HG03175 (cell line): ENCODE data around the gene ADGRD2.
A peak's percentile ranks its signal among the peaks of the same experiment; 100 is the strongest.
"Not testable (repeated sequence)": the region's sequence is repeated elsewhere in the genome, so short reads cannot be mapped to it uniquely, and the experiment has no call there.

ENCODE experiments used
- ATAC-seq: cut with Tn5 transposase; IDR thresholded peaks from one replicate; pipeline ENCODE4 v1.9.1; 2021; ENCODE audit warnings: mild to moderate bottlenecking, moderate library complexity; ENCODE audit not compliant: unreplicated experiment

ADGRD2 gene

DNA sequence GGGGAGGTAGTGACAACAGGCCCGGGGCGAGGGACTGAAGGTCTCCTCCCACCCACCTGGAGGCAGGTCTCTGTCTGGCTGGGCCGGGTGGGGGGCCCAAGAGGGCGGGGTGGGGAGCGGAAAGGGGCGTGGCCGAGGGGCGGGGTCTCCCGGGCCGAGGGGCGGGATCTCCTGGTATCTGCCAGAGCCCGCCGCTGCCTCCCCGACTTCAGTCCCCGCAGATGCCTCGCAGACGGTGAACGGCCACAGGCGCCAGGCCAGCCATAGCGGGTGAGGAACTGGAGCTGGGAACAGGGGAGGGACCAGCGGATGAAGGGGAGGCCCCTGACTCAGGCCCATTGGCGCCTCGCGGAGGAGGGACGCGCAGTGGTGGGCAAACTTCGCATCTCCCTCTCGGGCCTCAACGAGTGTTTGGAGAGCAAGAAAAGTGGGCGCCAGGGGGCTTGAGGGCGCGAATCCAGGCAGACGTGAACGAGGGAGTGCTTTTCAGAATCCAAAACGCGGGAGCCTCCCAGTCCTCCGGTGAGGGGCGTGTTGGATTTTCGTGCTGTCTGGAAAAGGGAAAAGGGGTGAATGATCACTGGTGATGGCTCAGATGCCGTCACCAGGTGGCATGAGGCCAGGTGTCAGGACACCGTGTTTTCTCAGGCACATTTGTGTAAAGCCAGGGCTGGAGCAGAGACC lies at the start of gene ADGRD2:
Gene ADGRD2, plus strand, starts transcription at position 211 of the 684 bp plus-strand sequence. CDS start 1,216 bp downstream, outside the sequence.
- ATAC-seq = no peak

DNA sequence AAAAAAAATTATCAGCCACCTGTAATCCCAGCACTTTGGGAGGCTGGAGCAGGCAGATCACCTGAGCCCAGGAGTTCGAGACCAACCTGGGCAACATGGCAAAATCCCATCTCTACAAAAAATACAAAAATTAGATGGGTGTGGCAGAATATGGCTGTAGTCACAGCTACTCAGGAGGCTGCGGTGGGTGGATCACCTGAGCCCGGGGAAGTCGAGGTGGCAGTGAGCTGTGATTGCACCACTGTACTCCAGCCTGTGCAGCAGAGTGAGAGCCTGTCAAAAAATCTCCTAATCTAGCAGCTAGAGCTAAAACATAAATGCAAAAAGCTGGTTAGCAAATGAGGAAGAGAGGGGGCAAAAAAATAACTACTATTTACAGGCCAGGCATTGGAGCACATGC lies 47.0 kb upstream of the ADGRD2 start:
- ATAC-seq = no peak

DNA sequence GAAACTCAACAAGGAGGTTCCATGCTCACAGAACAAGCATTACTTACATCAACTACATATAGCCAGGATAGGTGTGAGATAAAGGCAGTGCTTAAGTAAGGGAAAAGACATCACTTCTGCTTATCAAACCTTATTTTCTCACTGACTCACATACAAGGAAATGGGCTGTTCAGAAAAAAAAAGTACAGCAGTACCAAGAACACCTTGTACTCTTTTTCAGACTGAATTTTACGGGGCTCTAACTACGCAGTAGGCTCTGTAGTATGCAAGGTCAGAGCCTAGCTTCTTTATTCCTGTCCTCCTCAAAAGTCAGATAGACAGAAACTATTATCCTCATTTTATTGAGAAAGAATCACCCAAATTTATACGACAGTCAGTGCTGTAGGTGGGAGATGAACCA lies 40.8 kb upstream of the ADGRD2 start:
- no peak for ATAC-seq

- no peak for ATAC-seq
Observed at GRCh38 chr9:124410321-124410913, 39.8 kb upstream of the ADGRD2 start.

DNA sequence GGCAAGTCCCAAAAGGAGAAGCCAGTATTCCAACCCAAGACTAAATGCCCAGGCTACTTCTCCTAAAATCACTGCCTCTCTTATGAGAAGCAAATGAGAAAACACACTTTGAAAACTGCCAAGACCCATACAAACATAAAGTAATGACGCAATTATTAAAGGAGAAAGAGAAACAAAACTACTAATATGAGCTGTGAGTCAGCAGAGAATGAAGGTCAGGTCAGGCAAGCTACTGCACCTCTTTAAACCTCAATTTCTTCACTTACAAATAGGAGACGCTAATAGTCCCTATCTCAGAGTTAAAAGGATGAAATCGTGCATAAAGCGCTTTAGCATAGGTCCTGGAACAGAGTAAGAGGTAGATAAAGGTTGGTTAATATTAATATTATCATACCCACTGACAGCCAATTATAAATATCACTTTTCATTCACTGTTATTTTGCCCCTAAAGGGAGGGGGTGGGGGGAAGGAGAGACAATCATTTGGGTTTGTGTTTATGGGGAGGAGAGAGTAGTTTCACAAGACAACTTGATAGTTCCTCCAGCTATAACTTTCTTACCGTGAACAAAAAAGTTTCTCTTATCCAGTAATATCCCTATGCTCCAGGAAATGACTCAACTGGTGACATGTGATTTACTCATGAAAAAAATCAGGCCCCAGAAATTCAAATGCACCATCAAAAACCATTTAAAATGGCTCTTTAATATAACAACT lies 38.6 kb upstream of the ADGRD2 start:
- no peak for ATAC-seq

- ATAC-seq = no peak
Observed at GRCh38 chr9:124412228-124412575, 38.0 kb upstream of the ADGRD2 start.

DNA sequence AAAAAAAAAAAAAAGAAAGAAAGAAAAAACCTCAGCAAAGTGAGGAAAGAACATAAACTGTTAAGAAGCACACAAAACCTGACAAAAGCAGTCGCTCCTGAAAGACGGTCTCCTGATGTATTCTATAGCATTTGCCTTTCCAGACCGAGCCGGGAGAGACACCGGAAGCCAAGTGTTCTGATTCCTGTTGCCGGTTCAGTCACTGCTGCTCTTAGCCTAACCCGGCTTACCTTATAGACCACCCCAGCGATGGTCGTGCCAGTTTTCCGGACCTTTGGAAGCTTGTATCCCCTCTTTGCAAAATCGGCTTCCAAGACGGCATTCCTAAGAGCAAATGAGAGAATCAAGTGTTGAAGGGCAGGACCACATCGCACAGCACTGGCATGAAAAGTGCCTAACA lies 35.6 kb upstream of the ADGRD2 start:
- no peak for ATAC-seq

DNA sequence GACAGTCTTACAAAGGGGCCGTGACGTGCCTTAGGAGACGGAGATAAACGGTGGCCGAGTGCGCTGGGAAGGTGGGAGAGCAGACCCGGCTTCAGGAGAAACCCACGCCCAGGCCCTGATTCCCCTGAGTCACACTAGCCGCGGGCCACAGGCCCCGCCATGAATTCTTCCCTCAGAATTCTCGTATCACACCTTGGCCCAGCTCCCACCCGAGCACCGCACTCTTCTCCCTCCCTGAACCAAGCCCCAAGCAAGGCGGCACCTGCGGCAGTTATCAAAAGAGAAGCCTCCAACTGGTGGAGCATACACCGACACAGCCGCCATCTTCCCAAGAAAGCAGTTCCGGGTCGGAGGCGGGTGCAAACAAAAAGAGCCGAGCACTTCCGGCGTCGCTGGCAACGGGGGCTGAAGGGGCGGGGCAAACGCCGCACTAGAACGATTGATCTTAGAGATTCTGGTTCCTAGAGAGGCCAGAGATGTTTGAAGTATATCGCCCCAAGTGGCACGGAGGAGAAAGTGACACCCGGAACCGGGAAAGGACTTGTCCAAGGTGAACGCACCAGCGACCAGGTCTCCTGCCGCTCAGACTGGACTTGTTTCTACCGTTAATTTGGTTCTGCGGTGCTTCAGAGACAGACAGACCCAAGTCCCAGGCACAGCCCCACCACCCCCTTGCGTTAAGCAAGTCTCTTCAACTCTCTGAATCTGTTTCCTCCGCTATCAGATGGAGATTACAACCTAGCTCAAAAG lies 35.0 kb upstream of the ADGRD2 start, which contains the start of gene PSMB7:
Gene PSMB7, minus strand, starts transcription at position 341 of the 750 bp plus-strand sequence. Its CDS starts 17 bp downstream, at position 324.
- ATAC-seq = peak; percentile 85

GRCh38 chr9:124415852-124416484 lies 34.3 kb upstream of the ADGRD2 start:
- ATAC-seq = no peak

DNA sequence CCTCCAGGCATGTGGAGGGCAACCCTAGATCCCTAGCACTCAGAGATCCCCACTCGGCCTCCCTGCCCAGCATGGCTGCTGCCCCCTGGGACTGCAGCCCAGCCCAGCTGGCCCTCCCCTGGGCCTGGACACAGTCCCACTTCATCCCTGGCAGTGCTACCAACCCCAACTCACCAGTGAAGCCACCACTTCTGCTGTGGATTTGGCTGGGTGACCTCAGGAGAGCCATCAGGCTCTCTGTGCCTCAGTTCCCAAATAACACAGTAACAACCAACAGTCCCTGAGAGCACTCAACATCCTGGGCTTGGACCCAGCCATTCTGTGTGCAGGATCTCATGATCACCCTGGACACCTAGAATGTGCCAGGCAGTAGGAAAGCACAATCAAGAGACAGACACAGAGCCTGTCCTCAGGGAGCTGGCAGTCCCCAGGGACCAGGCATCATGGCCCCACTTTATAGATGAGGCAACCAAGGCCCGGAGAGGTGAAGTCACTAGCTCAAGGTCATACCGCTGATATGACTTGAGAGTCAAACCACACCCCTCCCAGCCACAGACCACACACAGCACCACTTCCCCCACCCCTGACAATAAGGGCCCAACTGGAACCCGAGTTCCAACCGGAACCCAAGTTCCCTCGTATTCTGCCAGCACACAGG lies 30.3 kb upstream of the ADGRD2 start:
- peak; percentile 1 for ATAC-seq

DNA sequence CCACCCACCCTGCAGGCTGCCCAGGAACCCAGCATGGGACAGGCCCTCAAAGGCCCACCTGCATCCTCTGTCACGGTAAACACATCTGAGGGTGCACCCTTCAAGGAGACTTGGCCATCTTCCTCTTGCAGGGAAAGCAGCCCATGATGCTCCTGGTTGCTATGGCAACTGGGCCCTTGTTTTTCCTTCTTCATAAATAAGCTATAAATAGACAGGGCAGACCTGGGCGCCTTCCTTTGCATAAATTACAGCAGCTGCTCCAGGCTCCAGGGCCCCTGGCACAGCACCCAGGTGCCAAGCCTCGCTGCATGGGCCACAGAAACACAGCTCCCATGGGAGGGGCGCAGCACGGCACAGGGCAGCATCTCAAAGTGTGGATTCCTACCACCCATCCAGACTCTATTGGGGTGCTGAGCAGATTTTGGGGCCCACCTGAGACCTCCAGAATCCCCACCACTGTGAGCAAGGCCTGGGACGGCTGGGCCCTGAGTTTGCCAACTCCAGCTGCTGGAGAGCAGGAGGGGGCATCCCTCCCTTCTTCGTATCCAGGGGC lies 29.2 kb upstream of the ADGRD2 start:
- no peak for ATAC-seq

- ATAC-seq = no peak
Observed at GRCh38 chr9:124423155-124423554, 27.1 kb upstream of the ADGRD2 start.

DNA sequence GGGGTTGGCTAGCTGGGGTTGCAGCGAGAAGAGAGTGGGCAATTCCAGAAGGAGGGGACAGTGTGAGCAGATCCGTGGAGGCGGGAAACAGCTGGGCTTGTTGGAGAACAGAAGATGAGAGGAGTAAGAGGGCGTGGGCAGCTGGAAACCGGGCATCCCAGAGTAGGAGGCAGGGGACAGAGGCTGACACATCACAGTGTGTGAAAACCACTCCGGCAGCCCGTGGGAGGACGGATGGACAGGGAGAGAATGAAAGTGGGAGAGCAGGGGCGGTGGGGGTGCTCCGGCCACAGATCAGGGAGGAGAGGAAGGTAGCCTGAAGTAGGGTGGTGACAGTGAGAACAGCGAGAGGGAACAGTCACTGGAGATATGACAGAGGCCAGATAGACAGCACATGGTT lies 26.7 kb upstream of the ADGRD2 start:
- no peak for ATAC-seq

DNA sequence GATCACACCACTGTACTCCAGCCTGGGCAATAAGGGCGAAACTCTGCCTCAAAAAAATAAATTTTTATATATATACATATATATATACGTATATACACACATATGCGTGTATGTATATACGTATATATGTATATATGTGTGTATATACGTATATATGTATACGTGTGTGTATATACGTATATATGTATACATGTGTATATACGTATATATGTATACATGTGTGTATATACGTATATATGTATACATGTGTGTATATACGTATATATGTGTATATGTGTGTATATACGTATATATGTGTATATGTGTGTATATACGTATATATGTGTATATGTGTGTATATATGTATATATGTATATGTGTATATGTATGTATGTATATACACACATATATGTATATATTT lies 24.5 kb upstream of the ADGRD2 start:
- ATAC-seq = not testable (repeated sequence)

DNA sequence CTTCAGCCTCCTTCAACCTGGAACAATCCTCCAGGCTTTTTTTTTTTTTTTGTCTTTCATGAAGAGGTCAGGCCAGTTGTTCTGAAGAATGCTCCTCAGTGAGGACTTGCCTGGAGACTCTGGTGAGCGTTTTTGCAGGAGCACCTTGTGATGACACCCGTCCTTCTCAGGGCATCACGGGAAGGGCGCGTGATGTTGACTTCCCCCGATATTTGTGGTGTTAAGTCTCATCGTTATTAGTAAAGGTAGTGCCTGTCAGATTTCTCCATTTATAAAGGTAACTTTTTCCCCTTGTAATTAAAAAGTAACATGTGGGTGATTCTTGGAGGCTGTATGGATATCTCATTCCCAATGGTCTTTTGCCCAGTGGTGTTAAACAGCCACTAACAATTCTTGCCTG lies 23.9 kb upstream of the ADGRD2 start:
- no peak for ATAC-seq

- ATAC-seq = no peak
Observed at GRCh38 chr9:124427281-124427680, 23.0 kb upstream of the ADGRD2 start.

DNA sequence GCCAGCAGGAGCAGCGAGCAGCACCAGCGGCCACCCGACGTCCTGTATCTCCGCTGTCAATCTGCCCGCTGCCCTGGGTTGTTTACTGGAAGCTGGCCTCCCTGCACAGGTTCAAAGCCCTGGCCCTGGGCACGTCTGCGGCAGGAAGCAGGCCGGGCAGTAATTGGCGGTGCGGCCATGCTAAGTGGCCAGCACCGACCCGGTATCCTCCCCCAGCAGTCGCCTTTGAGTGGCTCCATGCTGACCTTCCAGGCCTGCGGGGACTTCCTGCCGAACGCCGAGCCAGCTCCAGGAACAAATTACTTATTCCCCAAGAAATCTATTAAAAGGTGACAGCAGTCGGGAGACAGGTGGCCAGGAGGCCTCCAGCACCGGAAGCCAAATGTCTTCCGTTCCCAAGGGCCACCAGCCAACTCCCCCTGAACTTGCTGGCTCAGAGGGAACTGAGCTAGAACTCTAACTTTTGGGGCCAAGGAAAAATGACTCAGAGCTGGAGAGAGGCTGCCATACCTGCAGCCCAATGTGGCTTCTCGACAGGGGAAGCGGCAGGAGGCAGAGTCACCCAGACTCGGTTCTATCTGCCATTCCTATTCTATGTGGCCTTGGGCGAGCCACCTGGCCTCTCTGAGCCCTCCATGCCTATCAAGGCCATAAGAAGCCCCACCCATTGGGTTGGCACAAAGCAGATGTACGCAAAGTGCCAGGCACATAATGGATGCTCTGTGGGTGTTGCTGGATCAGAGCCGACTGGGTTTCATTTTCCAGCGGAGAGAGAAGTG lies 21.3 kb upstream of the ADGRD2 start:
- no peak for ATAC-seq

- ATAC-seq = no peak
Observed at GRCh38 chr9:124429530-124429867, 20.8 kb upstream of the ADGRD2 start.

DNA sequence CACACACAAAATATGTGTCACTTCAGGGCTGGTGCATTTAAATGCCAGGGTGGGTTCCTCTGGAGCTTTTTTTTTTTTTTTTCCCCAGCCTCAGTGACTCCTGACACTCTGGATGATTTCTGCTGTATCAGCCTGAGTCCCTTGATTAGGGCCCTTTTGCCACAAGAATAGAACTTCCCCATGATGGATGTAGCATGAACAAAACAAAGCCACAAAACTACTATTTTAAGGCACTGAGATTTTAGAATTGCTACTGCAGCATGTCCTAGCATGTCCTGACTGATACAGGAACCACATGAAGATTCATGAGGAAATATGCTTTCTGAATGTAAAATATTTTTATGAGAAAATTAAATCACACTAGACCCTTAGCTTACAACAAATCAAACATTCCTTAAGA lies 13.9 kb upstream of the ADGRD2 start:
- ATAC-seq = no peak
